Panc1 (cell line): ENCODE measurements around the gene NQO1.

Experiments
- POLR2AphosphoS5 ChIP-seq: IDR thresholded peaks from 2 replicates; pipeline ENCODE4 v1.6.1; 2012; ENCODE audit warnings: mild to moderate bottlenecking, low read depth, low read length, moderate library complexity
- SIN3A ChIP-seq: IDR thresholded peaks from 2 replicates; pipeline ENCODE4 v1.6.1; 2012; ENCODE audit warnings: low read depth, mild to moderate bottlenecking, low read length, moderate library complexity, borderline replicate concordance; ENCODE audit not compliant: insufficient read depth
- TCF7L2 ChIP-seq: IDR thresholded peaks from 2 replicates; pipeline ENCODE4 v1.6.1; 2011; ENCODE audit warnings: mild to moderate bottlenecking, low read depth, low read length, inconsistent platforms
- TF ChIP-seq, protein P1 (sequence below): fragments of 450-650 bp; IDR thresholded peaks from 2 replicates; pipeline ENCODE4 v1.5.1; 2017; ENCODE audit warnings: mild to moderate bottlenecking
- TF ChIP-seq, protein P2 (sequence below), 2 experiments: IDR thresholded peaks; 2 replicates each; pipeline ENCODE4 v1.6.1; 2011 to 2012; ENCODE audit warnings: low read depth in 2 of 2, control low read depth in 1 of 2, low read length in 1 of 2, mild to moderate bottlenecking in 1 of 2, moderate library complexity in 1 of 2; ENCODE audit not compliant: insufficient read depth in 1 of 2

DNA sequence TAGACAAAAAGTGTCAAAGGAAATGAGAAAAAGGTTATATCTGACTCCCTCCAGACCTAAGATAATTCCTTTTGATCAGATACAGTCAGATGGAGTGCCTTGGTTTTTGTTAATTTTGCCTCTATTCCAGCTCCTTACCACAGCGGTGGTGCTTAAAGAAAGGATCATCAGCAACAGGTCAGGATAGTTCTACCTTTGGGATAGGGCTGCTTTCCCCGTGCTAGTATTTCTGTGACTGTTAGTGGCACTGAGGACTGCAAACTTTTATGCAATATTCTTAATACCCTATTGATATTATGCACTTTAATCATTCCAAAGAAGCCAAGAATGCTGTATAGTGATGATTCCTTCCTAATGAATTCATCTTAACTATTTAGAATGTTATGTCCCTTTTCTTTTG, 24.5 kb downstream of the NQO1 start:
- TF ChIP-seq, protein P1, sequence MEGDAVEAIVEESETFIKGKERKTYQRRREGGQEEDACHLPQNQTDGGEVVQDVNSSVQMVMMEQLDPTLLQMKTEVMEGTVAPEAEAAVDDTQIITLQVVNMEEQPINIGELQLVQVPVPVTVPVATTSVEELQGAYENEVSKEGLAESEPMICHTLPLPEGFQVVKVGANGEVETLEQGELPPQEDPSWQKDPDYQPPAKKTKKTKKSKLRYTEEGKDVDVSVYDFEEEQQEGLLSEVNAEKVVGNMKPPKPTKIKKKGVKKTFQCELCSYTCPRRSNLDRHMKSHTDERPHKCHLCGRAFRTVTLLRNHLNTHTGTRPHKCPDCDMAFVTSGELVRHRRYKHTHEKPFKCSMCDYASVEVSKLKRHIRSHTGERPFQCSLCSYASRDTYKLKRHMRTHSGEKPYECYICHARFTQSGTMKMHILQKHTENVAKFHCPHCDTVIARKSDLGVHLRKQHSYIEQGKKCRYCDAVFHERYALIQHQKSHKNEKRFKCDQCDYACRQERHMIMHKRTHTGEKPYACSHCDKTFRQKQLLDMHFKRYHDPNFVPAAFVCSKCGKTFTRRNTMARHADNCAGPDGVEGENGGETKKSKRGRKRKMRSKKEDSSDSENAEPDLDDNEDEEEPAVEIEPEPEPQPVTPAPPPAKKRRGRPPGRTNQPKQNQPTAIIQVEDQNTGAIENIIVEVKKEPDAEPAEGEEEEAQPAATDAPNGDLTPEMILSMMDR: no peak
- TF ChIP-seq POLR2AphosphoS5: no peak
- TF ChIP-seq TCF7L2: no peak
- TF ChIP-seq, protein P2, sequence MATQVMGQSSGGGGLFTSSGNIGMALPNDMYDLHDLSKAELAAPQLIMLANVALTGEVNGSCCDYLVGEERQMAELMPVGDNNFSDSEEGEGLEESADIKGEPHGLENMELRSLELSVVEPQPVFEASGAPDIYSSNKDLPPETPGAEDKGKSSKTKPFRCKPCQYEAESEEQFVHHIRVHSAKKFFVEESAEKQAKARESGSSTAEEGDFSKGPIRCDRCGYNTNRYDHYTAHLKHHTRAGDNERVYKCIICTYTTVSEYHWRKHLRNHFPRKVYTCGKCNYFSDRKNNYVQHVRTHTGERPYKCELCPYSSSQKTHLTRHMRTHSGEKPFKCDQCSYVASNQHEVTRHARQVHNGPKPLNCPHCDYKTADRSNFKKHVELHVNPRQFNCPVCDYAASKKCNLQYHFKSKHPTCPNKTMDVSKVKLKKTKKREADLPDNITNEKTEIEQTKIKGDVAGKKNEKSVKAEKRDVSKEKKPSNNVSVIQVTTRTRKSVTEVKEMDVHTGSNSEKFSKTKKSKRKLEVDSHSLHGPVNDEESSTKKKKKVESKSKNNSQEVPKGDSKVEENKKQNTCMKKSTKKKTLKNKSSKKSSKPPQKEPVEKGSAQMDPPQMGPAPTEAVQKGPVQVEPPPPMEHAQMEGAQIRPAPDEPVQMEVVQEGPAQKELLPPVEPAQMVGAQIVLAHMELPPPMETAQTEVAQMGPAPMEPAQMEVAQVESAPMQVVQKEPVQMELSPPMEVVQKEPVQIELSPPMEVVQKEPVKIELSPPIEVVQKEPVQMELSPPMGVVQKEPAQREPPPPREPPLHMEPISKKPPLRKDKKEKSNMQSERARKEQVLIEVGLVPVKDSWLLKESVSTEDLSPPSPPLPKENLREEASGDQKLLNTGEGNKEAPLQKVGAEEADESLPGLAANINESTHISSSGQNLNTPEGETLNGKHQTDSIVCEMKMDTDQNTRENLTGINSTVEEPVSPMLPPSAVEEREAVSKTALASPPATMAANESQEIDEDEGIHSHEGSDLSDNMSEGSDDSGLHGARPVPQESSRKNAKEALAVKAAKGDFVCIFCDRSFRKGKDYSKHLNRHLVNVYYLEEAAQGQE (IDR thresholded peaks at IDR 0.05; ENCODE audit: insufficient read depth in 1 of 2, low read depth in 2 of 2, low read length in 1 of 2): no peak
- no peak for TF ChIP-seq SIN3A
